GM18909 (cell line): ENCODE data around the gene NFATC1.

Experiments used
- ATAC-seq: cut with Tn5 transposase; IDR thresholded peaks from one replicate; pipeline ENCODE4 v1.9.1; 2021; ENCODE audit warnings: mild to moderate bottlenecking; ENCODE audit not compliant: unreplicated experiment, poor library complexity

Gene NFATC1

GRCh38 chr18:79452190-79452990 lies 56.7 kb downstream of the NFATC1 start:
- no peak for ATAC-seq

GRCh38 chr18:79452991-79453645 lies 57.4 kb downstream of the NFATC1 start:
- ATAC-seq = no peak

GRCh38 chr18:79453816-79454735 lies 58.3 kb downstream of the NFATC1 start:
- ATAC-seq = no peak

GRCh38 chr18:79455261-79455660 lies 59.5 kb downstream of the NFATC1 start:
- no peak for ATAC-seq

GRCh38 chr18:79456105-79456980 lies 60.6 kb downstream of the NFATC1 start:
- no peak for ATAC-seq

DNA sequence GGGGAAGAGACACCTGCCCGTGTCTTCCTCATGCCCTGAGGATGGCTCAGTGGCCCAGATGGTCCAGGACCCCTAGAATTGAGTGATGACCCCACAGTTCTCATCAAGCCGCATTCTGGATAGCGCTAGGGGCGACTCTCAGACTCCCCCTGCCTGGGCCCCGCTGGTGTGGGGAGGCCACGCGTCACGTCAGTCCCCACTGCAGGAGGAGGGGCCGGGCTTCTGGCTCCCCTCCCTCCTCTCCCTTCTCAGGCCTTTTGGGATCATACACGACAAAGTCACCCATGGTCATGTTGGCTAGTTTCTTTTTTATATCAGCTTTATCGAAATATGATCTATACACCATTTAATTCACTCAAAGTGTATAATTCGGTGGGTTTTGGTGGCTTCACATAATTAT lies 61.5 kb downstream of the NFATC1 start:
- no peak for ATAC-seq

DNA sequence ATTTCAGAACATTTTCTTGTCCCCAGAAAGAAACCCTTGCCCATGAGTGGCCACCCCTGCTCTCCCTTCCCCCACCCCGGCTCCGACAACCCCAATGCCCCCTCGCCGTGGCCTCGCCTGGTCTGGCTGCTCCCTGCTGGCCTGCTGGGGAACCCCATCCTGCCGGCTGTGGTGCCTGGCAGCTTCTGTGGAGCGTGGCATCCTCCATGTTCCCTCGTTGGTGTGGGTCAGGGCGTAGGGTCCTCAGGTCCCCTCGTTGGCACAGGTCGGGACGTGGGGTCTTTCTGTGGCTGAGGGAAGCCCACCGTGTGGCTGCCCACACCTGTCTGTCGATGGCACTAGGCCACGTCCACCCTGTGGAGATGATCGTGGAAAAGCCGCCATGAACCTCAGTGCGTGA lies 61.9 kb downstream of the NFATC1 start:
- ATAC-seq = no peak

GRCh38 chr18:79458131-79458838 lies 62.6 kb downstream of the NFATC1 start:
- no peak for ATAC-seq

DNA sequence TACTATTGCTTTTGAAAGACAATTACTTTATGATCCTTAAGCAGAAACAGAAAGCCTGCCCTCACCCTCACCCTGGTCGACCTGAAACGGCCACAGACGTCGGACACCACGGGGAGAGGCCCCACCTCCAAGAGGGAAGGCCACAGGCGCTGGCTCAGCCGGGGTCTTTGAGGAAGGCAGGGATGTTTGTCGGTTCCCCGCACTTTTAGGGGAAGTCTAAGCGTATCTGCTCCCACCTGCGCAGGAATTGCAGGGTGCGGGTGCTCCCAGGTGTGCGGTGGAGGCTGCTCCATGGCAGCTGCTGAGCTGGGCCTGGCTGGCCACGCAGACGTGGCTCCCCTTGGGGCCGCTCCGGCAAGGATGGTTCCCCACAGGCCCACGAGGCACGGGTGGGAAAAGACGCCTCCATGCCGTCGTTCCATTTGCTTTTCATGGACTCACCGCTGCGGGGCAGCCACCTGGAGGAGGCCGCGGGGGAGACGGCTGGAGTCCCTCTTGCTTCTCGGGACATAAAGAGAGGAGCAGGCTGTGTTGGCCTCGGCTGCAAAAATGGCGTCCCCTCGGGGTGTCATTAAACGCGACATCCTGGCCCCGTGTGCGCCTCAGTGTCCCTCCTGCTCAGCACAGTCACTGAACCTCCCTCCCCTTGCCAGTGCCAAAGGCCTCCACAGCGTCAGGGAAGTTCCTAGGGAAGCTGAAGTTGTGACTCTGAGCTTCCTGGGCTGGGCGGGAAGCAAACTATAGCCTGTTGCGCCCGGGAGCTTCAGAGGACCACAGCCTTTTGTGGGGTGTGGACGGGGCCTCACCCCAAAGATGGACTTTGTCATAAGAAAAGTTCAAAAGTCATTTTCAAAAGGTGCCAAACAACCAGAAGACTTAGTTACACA lies 63.4 kb downstream of the NFATC1 start:
- no peak for ATAC-seq

GRCh38 chr18:79459946-79460480 lies 64.3 kb downstream of the NFATC1 start:
- peak; percentile 34 for ATAC-seq

DNA sequence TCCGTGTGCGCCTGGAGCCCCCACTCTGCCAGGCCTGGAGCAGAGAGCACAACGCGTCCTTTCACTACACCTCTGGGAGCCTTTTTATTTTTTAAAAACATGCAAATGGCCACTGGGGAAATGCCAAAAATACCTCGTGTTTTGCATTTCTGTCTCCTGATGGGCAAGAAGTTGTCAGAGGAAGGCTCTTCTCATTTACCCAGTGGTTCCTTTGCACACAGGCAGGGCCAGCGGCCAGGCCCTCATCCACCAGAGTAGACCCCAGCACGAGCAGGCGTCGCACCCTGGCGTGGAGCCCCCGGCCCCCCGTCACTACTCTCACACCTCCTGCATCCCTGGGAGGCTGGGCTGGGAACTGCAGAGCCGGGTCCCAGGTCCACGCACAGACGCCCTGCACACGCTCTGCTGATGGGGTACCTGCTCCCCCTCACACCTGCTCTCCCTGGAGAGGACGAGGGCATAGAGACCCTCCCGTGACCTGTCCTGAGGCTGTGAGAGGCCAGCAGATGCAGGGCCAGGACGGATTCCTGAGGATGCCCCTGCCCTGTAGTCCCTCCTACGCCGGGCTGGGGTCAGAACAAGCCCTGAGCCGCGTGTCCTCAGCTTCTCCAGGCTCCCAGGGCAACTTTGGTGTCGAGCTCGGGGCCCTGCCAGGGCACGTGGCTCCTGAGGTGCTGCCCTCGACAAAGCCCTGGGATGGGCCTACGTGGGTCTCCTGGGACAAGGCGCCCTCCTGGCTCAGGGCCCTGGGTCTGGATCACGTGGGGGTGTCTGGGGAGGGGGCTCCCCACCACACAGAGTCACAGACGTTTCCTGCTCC lies 65.0 kb downstream of the NFATC1 start:
- peak; percentile 70 for ATAC-seq

DNA sequence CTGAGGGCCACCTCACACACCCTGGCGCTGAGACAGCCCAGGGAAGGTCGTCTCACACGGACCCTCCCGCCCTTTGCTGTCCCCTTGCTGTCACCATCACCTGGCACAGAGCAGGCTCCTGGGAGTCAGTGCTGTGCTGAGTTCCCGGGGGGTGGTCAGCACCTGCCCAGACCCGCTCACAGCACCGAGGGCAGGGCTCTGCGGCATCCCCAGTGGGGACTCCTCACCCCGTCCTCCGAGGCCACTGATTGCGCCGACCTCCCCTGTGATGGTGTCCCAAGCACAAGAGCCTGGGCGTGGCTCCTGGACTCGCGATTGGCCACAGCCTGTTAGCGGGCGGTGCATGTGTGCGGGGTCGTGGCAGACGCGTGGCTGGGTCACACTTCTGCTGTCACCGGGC lies 65.9 kb downstream of the NFATC1 start:
- ATAC-seq = no peak

DNA sequence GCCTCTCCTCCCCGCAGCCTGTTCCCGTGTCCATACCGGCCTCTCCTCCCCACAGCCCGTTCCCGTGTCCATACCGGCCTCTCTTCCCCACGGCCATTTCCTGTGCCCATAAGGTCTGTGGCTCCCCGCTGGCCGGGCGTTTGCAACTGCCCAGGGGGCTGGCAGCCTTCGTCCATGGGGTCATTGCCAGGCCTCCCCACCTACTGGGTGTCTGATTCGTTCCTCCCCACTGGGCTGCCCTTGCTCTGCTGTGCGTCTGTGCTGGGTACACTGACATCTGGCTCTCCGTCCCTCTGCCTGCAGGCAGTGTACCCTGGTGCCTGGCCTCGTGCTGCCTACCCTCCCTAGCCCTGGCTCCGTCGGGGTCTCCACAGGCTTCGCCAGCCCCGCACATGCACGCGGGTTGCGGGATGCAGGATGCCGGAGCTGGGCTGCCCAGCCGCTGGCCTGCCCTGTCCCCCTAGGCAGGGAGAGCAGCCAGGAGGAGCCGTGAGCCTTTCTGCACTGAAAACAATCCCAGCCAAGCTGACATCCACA lies 67.8 kb downstream of the NFATC1 start:
- ATAC-seq = no peak

GRCh38 chr18:79465392-79465991 lies 69.8 kb downstream of the NFATC1 start:
- ATAC-seq = peak; percentile 70

- ATAC-seq = peak; percentile 31
Measured at GRCh38 chr18:79466591-79466990, 70.9 kb downstream of the NFATC1 start.

GRCh38 chr18:79467126-79467525 lies 71.4 kb downstream of the NFATC1 start:
- no peak for ATAC-seq
